SK-N-SH (cell line): Measurements from ENCODE around the gene OR6B3. TPM values are rescaled to one million over a fixed set of nuclear protein-coding genes. Genes with fewer than 3 reads are reported as not detected.
A peak's percentile ranks its signal among the peaks of the same experiment; 100 is the strongest.

Source experiments
- CTCF ChIA-PET: fragments of 300-600, 350-600 bp; formaldehyde crosslinking; extraction: SDS; loops from one replicate; lab custom pipeline; 2021; lab: Yijun Ruan, JAX
- POLR2A ChIA-PET: fragments of 350-600 bp; sonication (Branson Sonifier 250); formaldehyde crosslinking; extraction: SDS; loops from one replicate; lab custom pipeline; 2020; ENCODE audit warnings: antibody characterized with exemption, inconsistent platforms; lab: Yijun Ruan, JAX
- DNase-seq: peaks from one replicate; pipeline ENCODE4 v3.0.0; 2012
- H2AFZ ChIP-seq: fragments of 200-600 bp; sonication (generic); 2 replicates; pipeline ENCODE4 v1.8.1; 2016; ENCODE audit warnings: antibody characterized with exemption, mild to moderate bottlenecking, low read depth
- H3F3A ChIP-seq: fragments of 200-600 bp; sonication (generic); replicated peaks from 2 replicates; pipeline ENCODE3; 2016; ENCODE audit warnings: antibody characterized with exemption, mild to moderate bottlenecking; ENCODE audit not compliant: insufficient read depth
- H3K27ac ChIP-seq, 2 experiments: fragments of 200-500 bp in 1 of 2; fragments of 200-600 bp in 1 of 2; sonication (Bioruptor generic) in 1 of 2; sonication (generic), shearing (Covaris generic) in 1 of 2; 2 replicates each; pipeline versions ENCODE4 v1.5.1 to v1.6.1; 2014 to 2016; ENCODE audit warnings: low read depth in 2 of 2, inconsistent platforms in 1 of 2, low read length in 1 of 2, mild to moderate bottlenecking in 1 of 2, mixed read lengths in 1 of 2
- H3K27me3 ChIP-seq: fragments of 200-600 bp; sonication (generic), shearing (Covaris generic); 2 replicates; pipeline ENCODE4 v1.6.1; 2016; ENCODE audit warnings: mixed run types; ENCODE audit not compliant: insufficient read depth
- H3K36me3 ChIP-seq, 2 experiments: fragments of 200-500 bp in 1 of 2; fragments of 200-600 bp in 1 of 2; sonication (Bioruptor generic) in 1 of 2; sonication (generic) in 1 of 2; replicated peaks in 1 of 2; 2 replicates each; pipeline versions ENCODE3 to v1.5.1; 2014 to 2016; ENCODE audit warnings: low read length in 1 of 2, mild to moderate bottlenecking in 1 of 2; ENCODE audit not compliant: insufficient read depth in 2 of 2, control insufficient read depth in 1 of 2
- H3K4me1 ChIP-seq, 2 experiments: fragments of 200-500 bp in 1 of 2; fragments of 200-600 bp in 1 of 2; sonication (Bioruptor generic) in 1 of 2; sonication (generic), shearing (Covaris generic) in 1 of 2; 2 replicates each; pipeline versions ENCODE4 v1.5.1 to v1.6.1; 2014 to 2016; ENCODE audit warnings: low read depth in 1 of 2, low read length in 1 of 2, mixed run types in 1 of 2; ENCODE audit not compliant: insufficient read depth in 2 of 2, control insufficient read depth in 1 of 2
- H3K4me2 ChIP-seq: fragments of 200-600 bp; sonication (generic), shearing (Covaris generic); 2 replicates; pipeline ENCODE4 v1.6.1; 2017; ENCODE audit warnings: mixed run types
- H3K4me3 ChIP-seq, 2 experiments: fragments of 200-500 bp in 1 of 2; fragments of 200-600 bp in 1 of 2; sonication (Bioruptor generic) in 1 of 2; sonication (generic), shearing (Covaris generic) in 1 of 2; 2 replicates each; pipeline versions ENCODE4 v1.5.1 to v1.8.1; 2014 to 2016; ENCODE audit warnings: low read depth in 2 of 2, inconsistent platforms in 1 of 2, low read length in 1 of 2, mild to moderate bottlenecking in 1 of 2, mixed read lengths in 1 of 2, moderate library complexity in 1 of 2
- H3K79me2 ChIP-seq: fragments of 200-600 bp; sonication (generic); 2 replicates; pipeline ENCODE4 v1.8.1; 2017; ENCODE audit warnings: mild to moderate bottlenecking; ENCODE audit not compliant: insufficient read depth
- H3K9ac ChIP-seq: fragments of 200-600 bp; sonication (generic); 2 replicates; pipeline ENCODE4 v1.6.1; 2017; ENCODE audit warnings: mixed run types
- H3K9me2 ChIP-seq: fragments of 200-600 bp; sonication (generic); 2 replicates; pipeline ENCODE4 v1.6.1; 2017; ENCODE audit warnings: mixed run types
- H3K9me3 ChIP-seq: fragments of 200-600 bp; sonication (generic); 2 replicates; pipeline ENCODE4 v1.6.1; 2017; ENCODE audit warnings: mixed run types, mild to moderate bottlenecking, moderate library complexity
- H4K20me1 ChIP-seq: fragments of 200-600 bp; sonication (generic); 2 replicates; pipeline ENCODE4 v1.6.1; 2017; ENCODE audit warnings: mild to moderate bottlenecking, mixed run types; ENCODE audit not compliant: insufficient read depth
- CHD2 ChIP-seq: fragments of 150-350 bp; IDR thresholded peaks from 2 replicates; pipeline ENCODE4 v1.6.1; 2018; ENCODE audit warnings: low read length; ENCODE audit not compliant: partially characterized antibody
- MXI1 ChIP-seq: IDR thresholded peaks from 2 replicates; pipeline ENCODE4 v1.6.1; 2012; ENCODE audit warnings: mild to moderate bottlenecking, low read depth, low read length, improper control_type of control experiment
- RAD21 ChIP-seq: IDR thresholded peaks from 2 replicates; pipeline ENCODE4 v1.6.1; 2012; ENCODE audit warnings: mild to moderate bottlenecking, low read length
- SIN3A ChIP-seq: IDR thresholded peaks from 2 replicates; pipeline ENCODE4 v1.6.1; 2012; ENCODE audit warnings: low read depth, mild to moderate bottlenecking, low read length, moderate library complexity, borderline replicate concordance
- SMC3 ChIP-seq: IDR thresholded peaks from 2 replicates; pipeline ENCODE4 v1.6.1; 2012; ENCODE audit warnings: low read depth, low read length, improper control_type of control experiment
- YY1 ChIP-seq: IDR thresholded peaks from 2 replicates; pipeline ENCODE4 v1.4.0; 2012; ENCODE audit warnings: low read depth, mild to moderate bottlenecking
- WGBS: methylation state at CpG from one replicate; pipeline ENCODE4 v1.1.6; 2017; ENCODE audit warnings: low lambda C conversion rate; 5-methylcytosine and 5-hydroxymethylcytosine counted together
- polyA plus RNA-seq, 3 experiments: library from polyadenylated mRNA; depleted of rRNA; stranded (reverse); fragments of >200 nt; gene quantifications; 2 replicates each; pipeline ENCODE4 v1.2.3, GENCODE V29; 2012
- TF ChIP-seq, protein P1 (sequence below): fragments of 200-600 bp; sonication (generic); IDR thresholded peaks from 2 replicates; pipeline ENCODE4 v1.6.1; 2017; ENCODE audit warnings: antibody characterized with exemption, mild to moderate bottlenecking, moderate library complexity
- TF ChIP-seq, protein P2 (sequence below): IDR thresholded peaks from 2 replicates; pipeline ENCODE4 v1.4.0; 2012; ENCODE audit warnings: low read depth, borderline replicate concordance

The OR6B3 gene
- polyA plus RNA-seq, 1 of the 3 experiments (the other 2 are of a cell fraction): not detected

DNA sequence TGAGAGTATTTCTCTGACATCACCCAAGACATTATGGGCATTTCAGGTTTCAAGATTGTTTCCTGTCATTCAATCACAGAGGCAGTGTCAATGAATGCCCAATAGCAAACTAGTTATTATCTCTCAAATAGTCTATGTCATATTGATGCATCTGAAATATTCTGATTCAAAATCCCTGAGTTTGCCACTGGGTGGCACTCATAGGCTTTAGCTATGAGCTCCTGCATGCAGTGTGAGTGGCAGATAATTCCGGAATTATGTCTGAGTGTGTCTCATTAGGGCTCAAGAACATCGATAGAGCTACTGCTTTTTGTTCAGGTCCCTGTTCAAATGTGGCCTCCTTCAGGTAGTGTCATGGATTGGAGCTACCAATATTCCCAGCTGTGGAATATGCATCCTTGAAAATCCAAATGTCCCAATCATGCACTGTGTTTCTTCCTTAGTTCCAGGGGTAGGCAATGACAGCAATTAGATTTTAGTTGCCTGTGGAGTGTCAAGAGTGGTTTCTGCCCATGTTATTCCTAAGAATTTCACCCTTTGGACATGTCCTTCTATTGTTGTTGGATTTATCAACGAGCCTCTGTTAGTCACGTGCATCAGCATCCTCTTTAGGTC lies 7.8 kb upstream of the OR6B3 start:
- H3K9ac ChIP-seq: no peak overlapping the region
- 15% methylated on average over 4 of the region's 4 CpGs for WGBS
- POLR2A ChIA-PET: no interaction called here
- no peaks in the 10 kb centered on the region for H3K9me2 ChIP-seq
- H3K36me3 ChIP-seq: no peaks in the 10 kb centered on the region
- H3K27ac ChIP-seq: no peak overlapping the region
- TF ChIP-seq, protein P1, sequence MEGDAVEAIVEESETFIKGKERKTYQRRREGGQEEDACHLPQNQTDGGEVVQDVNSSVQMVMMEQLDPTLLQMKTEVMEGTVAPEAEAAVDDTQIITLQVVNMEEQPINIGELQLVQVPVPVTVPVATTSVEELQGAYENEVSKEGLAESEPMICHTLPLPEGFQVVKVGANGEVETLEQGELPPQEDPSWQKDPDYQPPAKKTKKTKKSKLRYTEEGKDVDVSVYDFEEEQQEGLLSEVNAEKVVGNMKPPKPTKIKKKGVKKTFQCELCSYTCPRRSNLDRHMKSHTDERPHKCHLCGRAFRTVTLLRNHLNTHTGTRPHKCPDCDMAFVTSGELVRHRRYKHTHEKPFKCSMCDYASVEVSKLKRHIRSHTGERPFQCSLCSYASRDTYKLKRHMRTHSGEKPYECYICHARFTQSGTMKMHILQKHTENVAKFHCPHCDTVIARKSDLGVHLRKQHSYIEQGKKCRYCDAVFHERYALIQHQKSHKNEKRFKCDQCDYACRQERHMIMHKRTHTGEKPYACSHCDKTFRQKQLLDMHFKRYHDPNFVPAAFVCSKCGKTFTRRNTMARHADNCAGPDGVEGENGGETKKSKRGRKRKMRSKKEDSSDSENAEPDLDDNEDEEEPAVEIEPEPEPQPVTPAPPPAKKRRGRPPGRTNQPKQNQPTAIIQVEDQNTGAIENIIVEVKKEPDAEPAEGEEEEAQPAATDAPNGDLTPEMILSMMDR: peak; percentile 71
- TF ChIP-seq SMC3: peak; percentile 84
- TF ChIP-seq CHD2: no peak
- TF ChIP-seq SIN3A: no peak
- peak; percentile 83 for TF ChIP-seq RAD21
- H3K4me2 ChIP-seq: no peak overlapping the region
- H3F3A ChIP-seq: no peaks in the 10 kb centered on the region
- peaks cover 16% of the 10 kb centered on the region; the same call in 1 of the 2 replicates for H3K27me3 ChIP-seq
- no peaks in the 10 kb centered on the region for H4K20me1 ChIP-seq
- no peak overlapping the region for H2AFZ ChIP-seq
- no peaks in the 10 kb centered on the region; a peak in 1 of 4 replicates for H3K4me1 ChIP-seq
- CTCF ChIA-PET: interaction anchor here (0.6 to 12.7 kb wide), 31 partner anchors 9 to 1258 kb away, joined by 3 to 291 read pairs (median 4); partner anchors contain the start of genes COPS9, OR6B3 and OTOS
- no peaks in the 10 kb centered on the region for H3K79me2 ChIP-seq
- no peak overlapping the region; a peak in 1 of 4 replicates for H3K4me3 ChIP-seq
- no peaks in the 10 kb centered on the region for H3K9me3 ChIP-seq
- DNase-seq: peak; percentile 63

DNA sequence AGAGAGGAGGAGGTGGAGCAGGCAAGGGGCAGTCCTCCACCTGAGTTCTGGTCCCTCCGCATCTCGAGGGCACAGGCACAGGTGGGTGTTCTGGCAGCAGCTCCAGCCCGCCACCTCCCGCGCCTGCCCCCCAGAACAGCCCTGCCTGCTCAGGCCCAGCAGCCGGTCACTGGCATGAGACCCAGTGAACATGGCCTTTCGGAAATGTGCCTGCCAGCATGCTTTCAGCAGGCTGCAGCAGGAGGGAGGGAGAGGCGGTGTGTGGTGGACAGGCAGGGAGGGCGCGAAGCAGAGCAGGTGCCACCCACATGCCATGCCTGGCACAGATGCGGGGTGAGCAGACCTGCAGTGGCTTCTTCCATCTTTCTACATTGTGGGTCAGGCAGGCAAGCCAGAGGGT lies 3.4 kb upstream of the OR6B3 start:
- no peaks in the 10 kb centered on the region for H3K9me3 ChIP-seq
- H3K9ac ChIP-seq: no peak overlapping the region
- H3K79me2 ChIP-seq: no peaks in the 10 kb centered on the region
- H4K20me1 ChIP-seq: no peaks in the 10 kb centered on the region
- WGBS: 31% methylated on average over 4 of the region's 11 CpGs
- H3K4me2 ChIP-seq: no peak overlapping the region
- H3K27me3 ChIP-seq: peaks cover 44% of the 10 kb centered on the region
- H2AFZ ChIP-seq: no peak overlapping the region
- POLR2A ChIA-PET: no interaction called here
- no peaks in the 10 kb centered on the region for H3K9me2 ChIP-seq
- H3K27ac ChIP-seq: no peak overlapping the region
- CTCF ChIA-PET: interaction anchor here (1.7 to 12.7 kb wide), 3 partner anchors 35 to 93 kb away, joined by 4 to 291 read pairs (median 5); partner anchors contain the start of gene OTOS
- TF ChIP-seq, protein P2, sequence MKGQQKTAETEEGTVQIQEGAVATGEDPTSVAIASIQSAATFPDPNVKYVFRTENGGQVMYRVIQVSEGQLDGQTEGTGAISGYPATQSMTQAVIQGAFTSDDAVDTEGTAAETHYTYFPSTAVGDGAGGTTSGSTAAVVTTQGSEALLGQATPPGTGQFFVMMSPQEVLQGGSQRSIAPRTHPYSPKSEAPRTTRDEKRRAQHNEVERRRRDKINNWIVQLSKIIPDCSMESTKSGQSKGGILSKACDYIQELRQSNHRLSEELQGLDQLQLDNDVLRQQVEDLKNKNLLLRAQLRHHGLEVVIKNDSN: no peak
- TF ChIP-seq MXI1 (no peak), YY1 (no peak)
- no peak overlapping the region for H3K4me3 ChIP-seq
- no peak for DNase-seq
- no peaks in the 10 kb centered on the region for H3F3A ChIP-seq
- H3K4me1 ChIP-seq: no peaks in the 10 kb centered on the region; a peak in 1 of 4 replicates
- H3K36me3 ChIP-seq: no peaks in the 10 kb centered on the region
